ES-I3 (cell line): ENCODE results near the gene BACH2.

Experiments
- H3K36me3 ChIP-seq: 2 replicates; pipeline ENCODE4 v1.6.1; 2013; ENCODE audit warnings: mild to moderate bottlenecking, low read length, control low read depth, moderate library complexity; ENCODE audit not compliant: insufficient read depth
- H3K4me1 ChIP-seq: 2 replicates; pipeline ENCODE4 v1.6.1; 2013; ENCODE audit warnings: mild to moderate bottlenecking, control low read depth, low read length; ENCODE audit not compliant: insufficient read depth
- H3K9ac ChIP-seq: 2 replicates; pipeline ENCODE4 v1.6.1; 2013; ENCODE audit warnings: low read depth, mild to moderate bottlenecking, low read length, moderate library complexity
- H3K9me3 ChIP-seq: 2 replicates; pipeline ENCODE4 v1.6.1; 2013; ENCODE audit warnings: mild to moderate bottlenecking, low read length, moderate library complexity; ENCODE audit not compliant: control insufficient read depth, insufficient read depth

BACH2 gene

GRCh38 chr6:89970072-89970471 lies 326.6 kb downstream of the BACH2 start:
- Histone ChIP-seq H3K9me3 (no peaks in the 10 kb centered on the region), H3K36me3 (no peaks in the 10 kb centered on the region), H3K9ac (no peak overlapping the region), H3K4me1 (no peaks in the 10 kb centered on the region)

- Histone ChIP-seq H3K9ac (no peak overlapping the region), H3K36me3 (no peaks in the 10 kb centered on the region), H3K4me1 (no peaks in the 10 kb centered on the region), H3K9me3 (no peaks in the 10 kb centered on the region)
Observed at GRCh38 chr6:89966913-89967312, 329.7 kb downstream of the BACH2 start.

- no peaks in the 10 kb centered on the region for H3K9me3 ChIP-seq
- H3K4me1 ChIP-seq: no peaks in the 10 kb centered on the region
- H3K36me3 ChIP-seq: no peaks in the 10 kb centered on the region
- no peak overlapping the region for H3K9ac ChIP-seq
Observed at GRCh38 chr6:89966228-89966544, 330.5 kb downstream of the BACH2 start.

- H3K36me3 ChIP-seq: no peaks in the 10 kb centered on the region
Observed at GRCh38 chr6:89965441-89966227, 331.0 kb downstream of the BACH2 start.

GRCh38 chr6:89963391-89963790 lies 333.3 kb downstream of the BACH2 start:
- no peak overlapping the region for H3K9ac ChIP-seq
- no peaks in the 10 kb centered on the region for H3K4me1 ChIP-seq
- H3K9me3 ChIP-seq: no peaks in the 10 kb centered on the region
- H3K36me3 ChIP-seq: no peaks in the 10 kb centered on the region

More at GRCh38 chr6:89965441-89966227, 331.0 kb downstream of the BACH2 start:
- Histone ChIP-seq H3K4me1 (no peaks in the 10 kb centered on the region), H3K9ac (no peak overlapping the region), H3K9me3 (no peaks in the 10 kb centered on the region)

GRCh38 chr6:89961481-89961880 lies 335.2 kb downstream of the BACH2 start:
- no peaks in the 10 kb centered on the region for H3K9me3 ChIP-seq
- no peaks in the 10 kb centered on the region for H3K36me3 ChIP-seq
- H3K9ac ChIP-seq: no peak overlapping the region
- H3K4me1 ChIP-seq: no peaks in the 10 kb centered on the region

GRCh38 chr6:89959883-89960282 lies 336.8 kb downstream of the BACH2 start:
- Histone ChIP-seq H3K9ac (no peak overlapping the region), H3K9me3 (no peaks in the 10 kb centered on the region), H3K36me3 (no peaks in the 10 kb centered on the region), H3K4me1 (no peaks in the 10 kb centered on the region)

GRCh38 chr6:89956182-89956581 lies 340.5 kb downstream of the BACH2 start:
- Histone ChIP-seq H3K36me3 (no peaks in the 10 kb centered on the region), H3K9me3 (no peaks in the 10 kb centered on the region), H3K4me1 (no peaks in the 10 kb centered on the region), H3K9ac (no peak overlapping the region)

GRCh38 chr6:89955364-89955763 lies 341.3 kb downstream of the BACH2 start:
- Histone ChIP-seq H3K36me3 (no peaks in the 10 kb centered on the region), H3K4me1 (no peaks in the 10 kb centered on the region), H3K9ac (no peak overlapping the region), H3K9me3 (no peaks in the 10 kb centered on the region)

GRCh38 chr6:89954721-89955148 lies 341.9 kb downstream of the BACH2 start:
- no peaks in the 10 kb centered on the region for H3K4me1 ChIP-seq
- H3K9me3 ChIP-seq: no peaks in the 10 kb centered on the region
- H3K36me3 ChIP-seq: no peaks in the 10 kb centered on the region
- no peak overlapping the region for H3K9ac ChIP-seq

- Histone ChIP-seq H3K9me3 (no peaks in the 10 kb centered on the region), H3K9ac (no peak overlapping the region), H3K36me3 (no peaks in the 10 kb centered on the region), H3K4me1 (no peaks in the 10 kb centered on the region)
Observed at GRCh38 chr6:89952686-89953085, 344.0 kb downstream of the BACH2 start.

GRCh38 chr6:89952105-89952671 lies 344.5 kb downstream of the BACH2 start:
- Histone ChIP-seq H3K9ac (no peak overlapping the region), H3K36me3 (no peaks in the 10 kb centered on the region), H3K4me1 (no peaks in the 10 kb centered on the region), H3K9me3 (no peaks in the 10 kb centered on the region)

GRCh38 chr6:89951574-89952104 lies 345.0 kb downstream of the BACH2 start:
- H3K36me3 ChIP-seq: no peaks in the 10 kb centered on the region
- H3K4me1 ChIP-seq: no peaks in the 10 kb centered on the region
- H3K9ac ChIP-seq: no peak overlapping the region
- no peaks in the 10 kb centered on the region for H3K9me3 ChIP-seq

- H3K36me3 ChIP-seq: no peaks in the 10 kb centered on the region
- H3K4me1 ChIP-seq: no peaks in the 10 kb centered on the region
Observed at GRCh38 chr6:89950879-89951391, 345.7 kb downstream of the BACH2 start.

GRCh38 chr6:89950446-89950845 lies 346.2 kb downstream of the BACH2 start:
- H3K9ac ChIP-seq: no peak overlapping the region
- no peaks in the 10 kb centered on the region for H3K36me3 ChIP-seq
- no peaks in the 10 kb centered on the region for H3K4me1 ChIP-seq
- H3K9me3 ChIP-seq: no peaks in the 10 kb centered on the region

More at GRCh38 chr6:89950879-89951391, 345.7 kb downstream of the BACH2 start:
- Histone ChIP-seq H3K9ac (no peak overlapping the region), H3K9me3 (no peaks in the 10 kb centered on the region)
